OCI-LY3 (cell line): Measurements from ENCODE around the gene S100A12.

Experiments used
- H2AFZ ChIP-seq: fragments of 200-600, 300-600 bp; shearing (Covaris generic); 2 replicates; pipeline ENCODE4 v1.6.0; 2014; ENCODE audit warnings: antibody characterized with exemption, low read depth, low read length
- H3K27ac ChIP-seq: fragments of 200-600, 300-600 bp; sonication (generic); 2 replicates; pipeline ENCODE4 v1.5.1; 2014; ENCODE audit warnings: mild to moderate bottlenecking, low read length, moderate library complexity, mixed read lengths
- H3K27me3 ChIP-seq: fragments of 200-600, 300-600 bp; sonication (generic); 2 replicates; pipeline ENCODE4 v1.6.1; 2014; ENCODE audit warnings: low read depth, low read length, mixed read lengths
- H3K36me3 ChIP-seq: fragments of 200-600, 300-600 bp; sonication (generic); replicated peaks from 2 replicates; pipeline ENCODE3; 2014; ENCODE audit warnings: low read depth, low read length, mixed read lengths
- H3K4me1 ChIP-seq: fragments of 300-600, 200-600 bp; sonication (generic); 2 replicates; pipeline ENCODE4 v1.6.1; 2014; ENCODE audit warnings: low read length, mixed read lengths
- H3K4me2 ChIP-seq: fragments of 200-600, 300-600 bp; sonication (generic); 2 replicates; pipeline ENCODE4 v1.6.1; 2014; ENCODE audit warnings: low read length, mixed read lengths
- H3K4me3 ChIP-seq: fragments of 300-600, 200-600 bp; sonication (generic); 2 replicates; pipeline ENCODE4 v1.5.1; 2014; ENCODE audit warnings: antibody characterized with exemption, mild to moderate bottlenecking, low read length, moderate library complexity
- H3K79me2 ChIP-seq: fragments of 300-600, 200-600 bp; shearing (Covaris generic); 2 replicates; pipeline ENCODE4 v1.6.1; 2014; ENCODE audit warnings: mild to moderate bottlenecking, low read length, mixed read lengths
- H3K9ac ChIP-seq: fragments of 300-600, 200-600 bp; shearing (Covaris generic); 2 replicates; pipeline ENCODE4 v1.6.0; 2014; ENCODE audit warnings: mild to moderate bottlenecking, low read length, moderate library complexity
- H3K9me3 ChIP-seq: fragments of 200-600, 300-600 bp; shearing (Covaris generic); 2 replicates; pipeline ENCODE4 v1.6.1; 2014; ENCODE audit warnings: low read length, mixed read lengths; ENCODE audit not compliant: insufficient read depth
- H4K20me1 ChIP-seq: fragments of 200-600, 300-600 bp; sonication (generic); 2 replicates; pipeline ENCODE4 v1.6.1; 2016; ENCODE audit warnings: low read length, mixed read lengths; ENCODE audit not compliant: insufficient read depth
- EZH2phosphoT487 ChIP-seq: fragments of 200-600 bp; shearing (Covaris generic); IDR thresholded peaks from 2 replicates; pipeline ENCODE4 v1.6.1; 2018; ENCODE audit warnings: antibody characterized with exemption, mixed run types, low read depth
- TF ChIP-seq, protein P1 (sequence below): fragments of 200-600, 300-600 bp; sonication (generic); IDR thresholded peaks from 2 replicates; pipeline ENCODE4 v1.5.1; 2014; ENCODE audit warnings: antibody characterized with exemption, low read length, low read depth

The S100A12 gene

DNA sequence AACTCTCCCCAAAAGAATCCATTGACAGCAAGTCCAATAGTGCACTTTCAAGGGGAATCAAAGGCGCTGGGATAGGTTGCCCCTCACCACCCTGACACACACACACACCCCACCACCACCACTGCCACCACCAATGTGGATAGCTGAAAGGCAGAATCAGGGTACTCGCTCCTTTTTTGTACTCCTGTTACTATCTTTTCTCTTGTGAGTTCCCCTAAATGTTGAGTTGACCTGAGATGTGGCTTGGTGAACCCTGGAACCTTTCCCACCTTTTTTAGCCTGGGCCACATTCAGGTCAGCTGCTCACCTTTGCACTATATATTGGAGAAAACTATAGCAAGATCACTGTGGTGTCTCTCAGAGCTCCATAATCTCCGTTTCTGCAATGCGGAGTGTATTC is 11.6 kb upstream of the S100A12 start:
- TF ChIP-seq, protein P1, sequence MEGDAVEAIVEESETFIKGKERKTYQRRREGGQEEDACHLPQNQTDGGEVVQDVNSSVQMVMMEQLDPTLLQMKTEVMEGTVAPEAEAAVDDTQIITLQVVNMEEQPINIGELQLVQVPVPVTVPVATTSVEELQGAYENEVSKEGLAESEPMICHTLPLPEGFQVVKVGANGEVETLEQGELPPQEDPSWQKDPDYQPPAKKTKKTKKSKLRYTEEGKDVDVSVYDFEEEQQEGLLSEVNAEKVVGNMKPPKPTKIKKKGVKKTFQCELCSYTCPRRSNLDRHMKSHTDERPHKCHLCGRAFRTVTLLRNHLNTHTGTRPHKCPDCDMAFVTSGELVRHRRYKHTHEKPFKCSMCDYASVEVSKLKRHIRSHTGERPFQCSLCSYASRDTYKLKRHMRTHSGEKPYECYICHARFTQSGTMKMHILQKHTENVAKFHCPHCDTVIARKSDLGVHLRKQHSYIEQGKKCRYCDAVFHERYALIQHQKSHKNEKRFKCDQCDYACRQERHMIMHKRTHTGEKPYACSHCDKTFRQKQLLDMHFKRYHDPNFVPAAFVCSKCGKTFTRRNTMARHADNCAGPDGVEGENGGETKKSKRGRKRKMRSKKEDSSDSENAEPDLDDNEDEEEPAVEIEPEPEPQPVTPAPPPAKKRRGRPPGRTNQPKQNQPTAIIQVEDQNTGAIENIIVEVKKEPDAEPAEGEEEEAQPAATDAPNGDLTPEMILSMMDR, result no peak
- TF ChIP-seq EZH2phosphoT487, result no peak
- no peak overlapping the region for H3K27ac ChIP-seq
- no peak overlapping the region for H3K4me2 ChIP-seq
- no peak overlapping the region for H2AFZ ChIP-seq
- no peak overlapping the region for H3K4me3 ChIP-seq
- H3K36me3 ChIP-seq, result no peaks in the 10 kb centered on the region
- H4K20me1 ChIP-seq, result no peaks in the 10 kb centered on the region
- H3K27me3 ChIP-seq, result peaks cover 85% of the 10 kb centered on the region
- no peaks in the 10 kb centered on the region for H3K4me1 ChIP-seq
- no peaks in the 10 kb centered on the region for H3K9me3 ChIP-seq
- no peaks in the 10 kb centered on the region for H3K79me2 ChIP-seq
- no peak overlapping the region for H3K9ac ChIP-seq

DNA sequence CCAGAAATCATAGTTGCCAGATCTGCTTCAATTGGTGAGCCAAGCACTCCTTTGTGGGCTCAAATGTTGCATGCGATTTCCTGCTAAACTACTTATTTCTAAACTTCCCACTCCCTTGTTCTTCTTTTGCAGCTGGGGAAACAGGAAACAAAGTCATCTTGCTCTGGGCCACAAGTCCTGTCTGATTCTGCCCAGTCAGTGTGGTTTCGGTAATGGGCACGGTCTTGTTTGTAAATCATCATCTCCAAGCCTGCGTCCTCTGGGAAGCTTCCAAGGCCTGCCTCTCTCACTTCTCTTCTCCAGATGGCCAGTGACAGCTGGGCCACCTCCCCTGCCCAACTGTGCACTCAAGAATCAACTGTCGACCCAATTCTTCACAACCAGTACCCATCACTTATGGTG is 11.1 kb upstream of the S100A12 start:
- Histone ChIP-seq H3K9me3 (no peaks in the 10 kb centered on the region), H3K27me3 (peaks cover 85% of the 10 kb centered on the region), H3K27ac (no peak overlapping the region), H3K4me3 (no peak overlapping the region), H4K20me1 (no peaks in the 10 kb centered on the region), H3K4me2 (no peak overlapping the region), H3K79me2 (no peaks in the 10 kb centered on the region), H3K36me3 (no peaks in the 10 kb centered on the region), H2AFZ (no peak overlapping the region), H3K4me1 (no peaks in the 10 kb centered on the region), H3K9ac (no peak overlapping the region)
- TF ChIP-seq, protein P1, result no peak
- TF ChIP-seq EZH2phosphoT487, result no peak

DNA sequence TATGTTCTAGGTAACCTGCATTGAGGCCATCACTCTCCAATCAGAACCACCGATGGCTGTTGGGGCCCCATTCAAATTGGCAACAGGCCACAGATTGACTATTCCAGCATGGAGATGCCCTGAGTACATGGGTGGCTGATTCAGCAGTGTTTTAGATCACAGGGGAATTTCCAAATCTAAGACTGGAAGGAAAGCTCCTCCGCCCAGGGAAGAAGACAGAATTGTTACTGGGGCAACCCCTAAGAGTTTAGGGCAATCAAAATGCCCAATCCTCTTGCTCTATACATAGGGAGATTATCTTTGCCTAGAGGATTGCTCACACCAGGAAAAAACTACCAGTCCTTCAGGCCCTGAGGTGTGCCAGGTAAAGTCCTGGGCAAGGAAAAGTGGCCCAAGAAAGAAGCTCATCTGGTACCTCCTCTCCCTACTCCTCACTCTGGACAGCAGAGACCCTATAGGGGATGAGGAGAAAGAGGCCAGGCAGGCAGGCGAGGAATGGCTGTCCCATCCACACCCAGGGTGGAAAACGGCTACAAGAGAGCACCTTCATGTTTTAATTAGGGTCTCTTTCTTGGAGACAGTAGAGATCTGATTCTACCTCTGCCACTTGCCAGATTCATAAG is 9.6 kb upstream of the S100A12 start:
- Histone ChIP-seq H3K4me2 (no peak overlapping the region), H3K4me3 (no peak overlapping the region), H3K27me3 (peaks cover 78% of the 10 kb centered on the region), H3K36me3 (no peaks in the 10 kb centered on the region), H2AFZ (no peak overlapping the region), H3K4me1 (no peaks in the 10 kb centered on the region), H3K79me2 (no peaks in the 10 kb centered on the region), H4K20me1 (no peaks in the 10 kb centered on the region), H3K9ac (no peak overlapping the region), H3K9me3 (no peaks in the 10 kb centered on the region), H3K27ac (no peak overlapping the region)
- TF ChIP-seq EZH2phosphoT487, result no peak
- TF ChIP-seq, protein P1, result no peak

DNA sequence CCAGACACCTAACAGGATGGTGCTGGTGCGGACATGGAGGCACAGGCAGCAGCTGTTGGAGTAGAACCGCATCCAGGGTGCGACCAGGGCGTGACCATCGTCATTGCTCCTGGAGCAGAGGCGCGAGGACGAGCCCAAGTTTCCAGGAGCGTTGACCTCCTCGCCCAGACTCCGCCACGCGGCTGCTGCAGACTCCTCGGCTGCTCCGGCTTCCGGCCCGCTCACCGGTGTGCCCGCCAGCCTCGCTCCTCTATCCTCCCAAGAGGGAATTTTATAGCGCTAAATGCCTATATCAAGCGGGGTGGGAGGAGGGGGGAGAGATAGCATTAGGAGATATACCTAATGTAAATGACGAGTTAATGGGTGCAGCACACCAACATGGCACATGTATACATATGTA is 5.3 kb upstream of the S100A12 start:
- no peak overlapping the region for H3K4me2 ChIP-seq
- no peaks in the 10 kb centered on the region for H4K20me1 ChIP-seq
- H3K4me1 ChIP-seq, result no peaks in the 10 kb centered on the region
- no peak overlapping the region for H3K4me3 ChIP-seq
- no peaks in the 10 kb centered on the region for H3K79me2 ChIP-seq
- no peaks in the 10 kb centered on the region for H3K36me3 ChIP-seq
- H3K27ac ChIP-seq, result no peak overlapping the region
- H3K27me3 ChIP-seq, result peaks cover 72% of the 10 kb centered on the region
- no peak overlapping the region for H2AFZ ChIP-seq
- no peak overlapping the region for H3K9ac ChIP-seq
- no peak for TF ChIP-seq EZH2phosphoT487
- TF ChIP-seq, protein P1, result no peak
- H3K9me3 ChIP-seq, result no peaks in the 10 kb centered on the region
